NB4 (cell line): ENCODE data around the gene PHKA1.

ENCODE experiments used
- DNase-seq: peaks from one replicate; pipeline ENCODE4 v3.0.0; 2010; ENCODE audit warnings: low read depth
- H3K4me3 ChIP-seq: one replicate; pipeline ENCODE4 v1.5.1; 2011; ENCODE audit warnings: mild to moderate bottlenecking, low read depth, low read length, moderate library complexity
- CTCF ChIP-seq: IDR thresholded peaks from one replicate; pipeline ENCODE4 v1.5.1; 2012; ENCODE audit warnings: low read depth, low read length
- MYC ChIP-seq: IDR thresholded peaks from 2 replicates; pipeline ENCODE4 v1.6.1; 2011; ENCODE audit warnings: low read depth, low read length
- POLR2A ChIP-seq: IDR thresholded peaks from 2 replicates; pipeline ENCODE4 v1.6.1; 2011; ENCODE audit warnings: mild to moderate bottlenecking; ENCODE audit not compliant: insufficient read length; ENCODE audit errors: extremely low read depth
- TF ChIP-seq, protein P1 (sequence below): IDR thresholded peaks from 2 replicates; pipeline ENCODE4 v1.6.1; 2011; ENCODE audit warnings: low read depth, low read length

The PHKA1 gene

DNA sequence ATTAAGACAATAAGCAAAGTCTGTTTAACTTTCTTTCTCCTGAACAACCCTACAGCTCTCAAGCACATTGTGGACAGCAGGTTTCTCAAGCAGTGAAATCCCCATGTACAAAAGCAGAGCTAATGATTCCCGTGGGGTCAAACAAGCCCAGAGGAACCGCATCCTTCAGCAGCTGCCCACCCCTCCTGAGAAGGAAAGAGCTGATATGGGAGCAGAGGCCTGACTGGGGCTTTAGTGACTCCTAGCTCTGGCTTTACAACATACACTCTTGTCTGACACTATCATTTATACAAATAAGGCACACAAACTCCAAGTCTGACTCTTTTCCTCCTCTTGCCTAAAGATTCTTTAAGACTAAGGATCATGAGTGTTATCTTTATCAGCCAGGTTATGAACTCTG is 174.3 kb downstream of the PHKA1 start:
- H3K4me3 ChIP-seq, result no peak overlapping the region
- no peak for DNase-seq
- TF ChIP-seq, protein P1, sequence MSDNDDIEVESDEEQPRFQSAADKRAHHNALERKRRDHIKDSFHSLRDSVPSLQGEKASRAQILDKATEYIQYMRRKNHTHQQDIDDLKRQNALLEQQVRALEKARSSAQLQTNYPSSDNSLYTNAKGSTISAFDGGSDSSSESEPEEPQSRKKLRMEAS, result no peak
- TF ChIP-seq POLR2A, result no peak
- TF ChIP-seq MYC, result no peak
- no peak for TF ChIP-seq CTCF

- no peak for TF ChIP-seq CTCF
- TF ChIP-seq MYC, result no peak
- TF ChIP-seq, protein P1, result no peak
- no peak for TF ChIP-seq POLR2A
- no peak overlapping the region for H3K4me3 ChIP-seq
- no peak for DNase-seq
Measured at GRCh38 chrX:72536542-72536941, 177.6 kb downstream of the PHKA1 start.

DNA sequence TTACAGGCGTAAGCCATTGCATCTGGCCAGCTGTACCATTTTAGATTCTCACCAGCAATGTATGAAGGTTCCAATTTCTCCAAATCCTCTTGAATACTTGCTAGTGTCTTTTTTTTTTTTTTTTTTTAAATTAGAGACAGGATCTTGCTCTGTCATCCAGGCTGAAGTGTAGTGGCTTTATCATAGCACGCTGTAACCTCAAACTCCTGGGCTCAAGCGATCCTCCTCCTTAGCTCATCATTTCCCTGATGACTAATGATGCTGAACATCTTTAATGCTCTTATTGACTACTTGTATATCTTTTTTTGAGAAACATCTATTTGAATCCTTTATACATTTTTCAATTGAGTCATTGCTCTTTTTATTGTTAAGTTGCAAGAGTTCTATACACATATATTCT is 181.7 kb downstream of the PHKA1 start:
- no peak for DNase-seq
- TF ChIP-seq MYC, result no peak
- TF ChIP-seq CTCF, result no peak
- no peak for TF ChIP-seq POLR2A
- TF ChIP-seq, protein P1, result no peak
- H3K4me3 ChIP-seq, result no peak overlapping the region
